ENCODE results near the gene USP2. TPM values are rescaled to one million over a fixed set of nuclear protein-coding genes. Genes with fewer than 3 reads are reported as not detected.

The USP2 gene
- total RNA-seq, 1 experiment from 2014 or later = 3.1 TPM

GRCh38 chr11:119372260-119373058, 9.0 kb downstream of the USP2 start:
- CTCF ChIA-PET = interaction anchor here (0.5 to 2.3 kb wide), 6 partner anchors 8 to 194 kb away, joined by 3 to 22 read pairs (median 4); partner anchors contain the start of gene RNF26
- intact Hi-C loops (cut with micrococcal nuclease; ENCODE audit: unreplicated experiment) = loop anchor here (5.0 kb wide), 1 partner anchor 35 kb away; no protein-coding TSS in a partner anchor
- in situ Hi-C loops (cut with HindIII; ENCODE audit: low pct_unique_long_range_greater_than_20kb, low sequenced_read_pairs) = no loop called here
- TF ChIP-seq POLR2AphosphoS5 (IDR thresholded peaks at IDR 0.05; ENCODE audit: low read depth, low read length) (no peak), SIN3A (IDR thresholded peaks at IDR 0.05; ENCODE audit: borderline replicate concordance, insufficient read depth, low read depth, low read length) (no peak), TCF7L2 (IDR thresholded peaks at IDR 0.05; ENCODE audit: low read depth, low read length) (no peak), REST (IDR thresholded peaks at IDR 0.05; ENCODE audit: insufficient read depth in 1 of 2, low read depth in 2 of 2, low read length in 1 of 2) (no peak), CTCF (IDR thresholded peaks at IDR 0.05) (no peak)
- ATAC-seq (no peak), DNase-seq (ENCODE audit: low read depth, low spot score) (no peak)
- H3K4me3 ChIP-seq (ENCODE audit: low read depth in 2 of 2, low read length in 2 of 2) = no peak overlapping the region
- BruUV-seq (replicated peaks) = no TSS peak
- H3K27me3 ChIP-seq (ENCODE audit: control insufficient read depth, insufficient read depth, low read length) = no peaks in the 10 kb centered on the region
- no peak overlapping the region for H3K27ac ChIP-seq (ENCODE audit: low read length)
- peaks cover 16% of the 10 kb centered on the region for H3K4me1 ChIP-seq (ENCODE audit: control insufficient read depth, insufficient read depth, low read length)
- no peaks in the 10 kb centered on the region for H3K36me3 ChIP-seq (ENCODE audit: control insufficient read depth, insufficient read depth, low read length)
- POLR2A ChIA-PET = no interaction called here
- H3K9me3 ChIP-seq (ENCODE audit: control insufficient read depth, insufficient read depth, low read depth, low read length) = no peaks in the 10 kb centered on the region

GRCh38 chr11:119371778-119372182, 9.7 kb downstream of the USP2 start:
- BruUV-seq (replicated peaks) = no TSS peak
- no peaks in the 10 kb centered on the region for H3K9me3 ChIP-seq (ENCODE audit: control insufficient read depth, insufficient read depth, low read depth, low read length)
- intact Hi-C loops (cut with micrococcal nuclease; ENCODE audit: unreplicated experiment) (loop anchor here (5.0 kb wide), 1 partner anchor 34 kb away; no protein-coding TSS in a partner anchor), in situ Hi-C loops (cut with HindIII; ENCODE audit: low pct_unique_long_range_greater_than_20kb, low sequenced_read_pairs) (no loop called here)
- TF ChIP-seq REST (IDR thresholded peaks at IDR 0.05; ENCODE audit: insufficient read depth in 1 of 2, low read depth in 2 of 2, low read length in 1 of 2) (no peak), SIN3A (IDR thresholded peaks at IDR 0.05; ENCODE audit: borderline replicate concordance, insufficient read depth, low read depth, low read length) (no peak), CTCF (IDR thresholded peaks at IDR 0.05) (no peak; the same call in 1 of the 2 replicates), TCF7L2 (IDR thresholded peaks at IDR 0.05; ENCODE audit: low read depth, low read length) (no peak), POLR2AphosphoS5 (IDR thresholded peaks at IDR 0.05; ENCODE audit: low read depth, low read length) (no peak)
- ATAC-seq (peak; percentile 41; the same call in 1 of the 2 replicates), DNase-seq (ENCODE audit: low read depth, low spot score) (no peak)
- H3K4me1 ChIP-seq (ENCODE audit: control insufficient read depth, insufficient read depth, low read length) = peaks cover 16% of the 10 kb centered on the region
- H3K27me3 ChIP-seq (ENCODE audit: control insufficient read depth, insufficient read depth, low read length) = no peaks in the 10 kb centered on the region
- no peak overlapping the region for H3K4me3 ChIP-seq (ENCODE audit: low read depth in 2 of 2, low read length in 2 of 2)
- ChIA-PET CTCF (interaction anchor here (0.6 to 1.5 kb wide), 3 partner anchors 12 to 194 kb away, joined by 3 to 6 read pairs (median 6); no protein-coding TSS in a partner anchor), POLR2A (no interaction called here)
- H3K27ac ChIP-seq (ENCODE audit: low read length) = no peak overlapping the region
- no peaks in the 10 kb centered on the region for H3K36me3 ChIP-seq (ENCODE audit: control insufficient read depth, insufficient read depth, low read length)

Data from Panc1 (cell line).